ENCODE results near the gene SLC33A1. TPM values are rescaled to one million over a fixed set of nuclear protein-coding genes. Genes with fewer than 3 reads are reported as not detected.

SLC33A1 gene
- total RNA-seq, 1 donor from 2014 or later: 39.5 TPM

DNA sequence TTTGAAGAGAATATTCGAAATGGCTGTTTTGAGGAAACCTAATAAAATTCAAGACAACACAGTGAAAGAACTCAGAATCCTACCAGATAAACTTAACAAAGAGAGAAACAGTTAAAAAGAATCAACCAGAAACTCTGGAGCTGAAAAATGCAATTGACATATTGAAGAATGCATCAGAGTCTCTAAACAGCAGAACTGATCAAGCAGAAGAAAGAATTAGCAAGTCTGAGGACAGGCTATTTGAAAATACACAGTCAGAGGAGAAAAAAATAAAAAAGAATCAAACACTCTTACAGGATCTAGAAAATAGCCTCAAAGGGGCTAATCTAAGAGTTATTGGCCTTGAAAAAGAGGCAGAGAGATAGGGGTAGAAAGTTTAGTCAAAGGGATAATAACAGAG is 61.7 kb downstream of the SLC33A1 start:
- DNase-seq (ENCODE audit: low spot score): no peak

DNA sequence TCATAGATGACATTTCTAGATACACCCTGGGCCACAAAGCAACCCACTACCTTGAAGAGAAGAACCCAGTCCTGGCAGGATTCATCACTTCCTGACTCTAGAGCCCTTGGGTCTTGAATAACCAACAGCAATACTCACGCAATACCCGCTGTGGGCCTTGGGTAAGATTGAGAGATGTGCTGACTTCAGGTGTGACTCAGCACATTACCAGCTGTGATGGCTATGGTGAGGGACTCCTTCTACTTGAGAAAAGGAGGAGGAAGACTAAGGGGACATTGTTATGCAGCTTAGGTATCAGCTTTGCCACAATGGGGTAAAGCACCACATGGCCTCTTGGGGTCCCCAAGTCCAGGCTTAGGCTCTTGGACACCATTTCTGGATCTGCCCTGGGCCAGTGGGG is 63.0 kb downstream of the SLC33A1 start:
- DNase-seq (ENCODE audit: low spot score): no peak

- no peak for DNase-seq (ENCODE audit: low spot score)
These were observed 63.8 kb downstream of the SLC33A1 start for GRCh38 chr3:155790272-155790925.

- no peak for DNase-seq (ENCODE audit: low spot score)
These were observed 68.4 kb downstream of the SLC33A1 start for GRCh38 chr3:155785662-155786295.

- no peak for DNase-seq (ENCODE audit: low spot score)
These were observed 71.8 kb downstream of the SLC33A1 start for GRCh38 chr3:155782390-155782953.

DNA sequence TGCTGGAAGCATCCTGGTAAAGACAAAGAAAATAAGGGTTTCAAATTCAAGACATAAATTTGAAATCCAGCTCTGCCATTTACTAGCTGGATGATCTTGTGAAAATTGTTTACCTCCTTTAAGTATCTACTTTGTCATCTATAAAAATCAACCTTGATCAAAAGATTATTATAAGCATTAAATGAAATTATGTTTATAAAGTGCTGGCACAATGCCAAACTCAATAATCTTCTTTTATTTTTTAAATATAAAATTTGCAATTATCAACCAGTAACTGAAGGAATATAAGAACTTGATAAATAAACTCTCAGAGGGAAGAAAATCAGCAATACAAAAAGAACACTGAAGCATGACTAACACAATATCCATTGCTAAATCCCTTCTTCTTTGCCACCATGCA is 73.9 kb downstream of the SLC33A1 start:
- DNase-seq (ENCODE audit: low spot score): no peak

DNA sequence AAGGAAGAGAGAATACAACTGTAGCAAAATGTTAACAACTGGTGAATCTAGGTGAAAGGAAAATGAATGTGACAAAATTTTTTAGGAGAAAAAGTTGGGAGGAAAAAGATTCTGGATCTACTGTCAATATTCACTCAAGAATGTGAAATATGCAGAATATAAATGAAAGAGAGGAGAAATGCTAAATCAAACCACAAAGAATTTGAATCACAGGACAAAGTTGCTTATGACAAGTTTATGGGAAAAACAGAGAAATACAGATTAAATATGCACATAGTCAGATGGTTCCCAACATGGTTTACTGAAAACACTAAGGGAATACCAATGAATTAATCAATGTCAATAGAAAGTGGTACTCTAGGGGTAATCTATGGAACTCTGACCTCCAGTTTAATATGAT is 75.8 kb downstream of the SLC33A1 start:
- DNase-seq (ENCODE audit: low spot score): no peak

DNA sequence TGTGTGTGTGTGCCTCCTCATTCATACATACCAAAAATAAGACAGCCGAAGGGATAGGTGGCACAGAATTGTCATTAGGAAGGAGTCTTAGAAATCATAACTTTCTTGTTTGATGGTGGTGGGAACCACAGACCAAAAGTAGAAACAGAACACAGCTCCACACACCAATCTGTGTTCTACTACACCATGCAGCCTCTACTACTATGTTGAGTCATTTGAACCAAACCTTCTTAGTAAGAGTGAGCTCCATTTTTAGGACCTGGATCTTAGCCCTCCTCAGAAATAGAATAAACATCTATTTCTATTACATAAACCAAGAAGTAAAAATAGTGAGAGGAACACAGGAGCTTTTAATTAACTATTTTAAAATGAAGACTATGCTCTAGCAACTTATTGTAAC is 81.4 kb downstream of the SLC33A1 start:
- no peak for DNase-seq (ENCODE audit: low spot score)

GRCh38 chr3:155771126-155771525 is 83.1 kb downstream of the SLC33A1 start:
- no peak for DNase-seq (ENCODE audit: low spot score)

Other genes with a start within 250 kb of the SLC33A1 start
- 7.8 TPM for gene PLCH1, start 109.4 kb downstream of the SLC33A1 start, total RNA-seq
- 5.1 TPM for gene C3orf33, start 48.1 kb downstream of the SLC33A1 start, total RNA-seq
- gene GMPS, start 16.2 kb upstream of the SLC33A1 start, total RNA-seq: 49.4 TPM